Pancreas (tissue), 10 donors: ENCODE measurements around the gene CCDC54. TPM values are rescaled to one million over a fixed set of nuclear protein-coding genes. Genes with fewer than 3 reads are reported as not detected.
"Not testable (repeated sequence)": the region's sequence is repeated elsewhere in the genome, so short reads cannot be mapped to it uniquely, and the experiment has no call there.

Experiments
- ATAC-seq, 4 donors: fragments of 200-7000 bp; cut with Tn5 transposase; one replicate each; pipeline versions ENCODE4 v1.8.0 to v1.9.1; 2020; ENCODE audit warnings: mild to moderate bottlenecking in 4 of 4, moderate library complexity in 4 of 4
- DNase-seq, 6 donors: peaks; one replicate each; pipeline ENCODE4 v3.0.0-alpha.2; 2020
- FAIRE-seq: peaks from 2 replicates; lab custom pipeline; 2012; peaks lifted over from hg19 to GRCh38; lab: Jason Lieb, UNC
- H3K27ac ChIP-seq, 4 donors: fragments of 200-600 bp; sonication (generic); 1 replicate in 3 of 4; 2 replicates in 1 of 4; pipeline versions ENCODE4 v1.5.0 to v1.8.0; 2020
- H3K27me3 ChIP-seq, 4 donors: fragments of 200-600 bp; one replicate each; pipeline ENCODE4 v1.8.0; 2021
- H3K36me3 ChIP-seq, 3 donors: fragments of 200-600 bp; sonication (generic) in 1 of 3; one replicate each; pipeline versions ENCODE4 v1.5.0 to v1.8.0; 2020 to 2021
- H3K4me1 ChIP-seq, 3 donors: fragments of 200-600 bp; one replicate each; pipeline ENCODE4 v1.8.0; 2021
- H3K4me3 ChIP-seq, 4 donors: fragments of 200-600 bp; sonication (generic) in 2 of 4; one replicate each; pipeline versions ENCODE4 v1.5.0 to v1.8.0; 2020 to 2021
- H3K9me3 ChIP-seq, 4 donors: fragments of 200-600 bp; one replicate each; pipeline ENCODE4 v1.8.0; 2021
- CTCF ChIP-seq, 4 donors: fragments of 200-600 bp; sonication (generic) in 3 of 4; IDR thresholded peaks; one replicate each; pipeline versions ENCODE4 v1.5.0 to v1.8.0; 2021; ENCODE audit warnings: antibody characterized with exemption in 4 of 4
- WGBS, 2 donors: extraction: QIAGEN DNeasy Blood & Tissue Kit; methylation state at CpG; one replicate each; pipeline ENCODE4 v1.1.7; 2013; 5-methylcytosine and 5-hydroxymethylcytosine counted together
- intact Hi-C, 3 donors: fragments of 100-400 bp; cut with DNase I; formaldehyde crosslinking; loops; one replicate each; pipeline versions ENCODE4 v1.11.1 to v1.14.2; 2022
- polyA plus RNA-seq, 2 donors: library from polyadenylated mRNA; stranded (reverse); fragments of 200-250 nt; gene quantifications; one replicate each; pipeline ENCODE4 v1.2.3, GENCODE V29; 2013
- total RNA-seq, 6 donors: library from RNA; stranded (reverse); fragmentation: NEBNext Ultra II Directional in 4 of 6; extraction: Animal tissue kit (Norgen Biotek cat#: 25700) in 4 of 6; gene quantifications; one replicate each; pipeline versions ENCODE4 v1.2.1 to v1.2.4, GENCODE V29; 2021 to 2023
- donor health status: healthy with polysubstance abuse.
- donor health status: DM: no; HTN: no; CAD: no; lungs with moderate emphysema.
- donor health status: DM: no; HTN: no; CAD: no.
- donor health status: control.
- donor health status: control.
- donor health status: Bipolar disorder and iron deficiency.
- donor health status: DM: yes; HTN: yes; CAD: no.
- donor health status: DM: no; HTN: no; CAD: no.
- donor health status: DM: no; HTN: no; CAD: no.
- donor health status: DM: yes; HTN: yes; CAD: no.

CCDC54 gene
- total RNA-seq = not detected
- not detected for polyA plus RNA-seq

- no peaks in the 10 kb centered on the region for H3K27me3 ChIP-seq
- intact Hi-C loops = no loop called here
- DNase-seq = no peak
- TF ChIP-seq CTCF (IDR thresholded peaks at IDR 0.05) = no peak
- no peaks in the 10 kb centered on the region for H3K9me3 ChIP-seq
- peaks cover 0 to 14% (median 13%) of the 10 kb centered on the region in 3 donors for H3K4me1 ChIP-seq
- FAIRE-seq = no peak
- H3K36me3 ChIP-seq = no peaks in the 10 kb centered on the region
- no peak within 1 kb of the TSS for H3K4me3 ChIP-seq
- H3K27ac ChIP-seq = no peak within 1 kb of the TSS
- no peak for ATAC-seq
Observed at GRCh38 chr3:107377151-107377550, at the start of gene CCDC54. Gene CCDC54 (plus strand): TSS chr3:107377439. CDS start chr3:107377588, 149 bp downstream.

DNA sequence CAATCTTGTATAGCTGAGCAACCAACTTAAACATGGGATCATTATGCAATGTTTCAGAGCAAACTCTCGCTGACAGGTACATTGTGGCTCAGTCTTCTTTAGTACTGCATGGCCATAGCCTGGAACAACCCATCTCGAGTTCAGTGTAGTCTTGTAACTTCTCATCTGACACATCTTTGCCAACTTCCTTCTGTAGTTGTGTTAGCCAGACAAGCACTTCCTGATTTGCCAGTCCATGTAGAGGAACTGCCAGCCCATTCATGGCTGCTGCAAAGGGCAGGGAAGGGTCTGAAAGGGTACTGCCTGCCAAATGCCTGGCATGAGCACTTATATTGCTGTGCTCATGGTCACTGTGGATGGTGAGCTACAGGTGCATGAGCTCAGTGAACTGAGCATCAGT lies 49.2 kb upstream of the CCDC54 start:
- no peaks in the 10 kb centered on the region for H3K9me3 ChIP-seq

DNA sequence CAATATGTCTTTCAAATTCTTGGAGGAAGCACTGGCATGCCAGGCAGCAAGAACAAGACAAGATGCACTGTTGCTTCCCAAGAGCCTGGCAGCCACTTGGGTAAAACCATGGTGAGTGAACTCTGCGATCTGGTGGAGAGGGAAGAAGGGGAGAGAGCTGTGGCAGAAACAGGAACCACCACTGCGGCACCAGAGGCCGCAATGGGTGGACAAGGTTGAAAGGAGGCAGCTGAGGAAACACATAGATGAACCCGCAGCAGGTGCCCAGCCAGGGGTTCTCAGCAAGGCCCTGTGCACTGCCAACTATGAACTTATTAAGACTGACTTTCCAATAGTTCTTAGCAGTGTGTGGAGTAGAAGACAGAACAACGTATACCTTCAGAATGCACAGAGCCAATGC lies 48.2 kb upstream of the CCDC54 start:
- H3K36me3 ChIP-seq = no peaks in the 10 kb centered on the region
- H3K9me3 ChIP-seq = no peaks in the 10 kb centered on the region
- H3K27me3 ChIP-seq = no peaks in the 10 kb centered on the region
- DNase-seq (no peak), ATAC-seq (no peak), FAIRE-seq (no peak)
- no peak overlapping the region for H3K4me3 ChIP-seq
- intact Hi-C loops = no loop called here
- H3K4me1 ChIP-seq = no peaks in the 10 kb centered on the region
- WGBS, 2 donors = 79 to 81% methylated on average over 5 of the region's 5 CpGs
- no peak overlapping the region for H3K27ac ChIP-seq
- no peak for TF ChIP-seq CTCF (IDR thresholded peaks at IDR 0.05)

More for the DNA sequence above, 49.2 kb upstream of the CCDC54 start:
- no peak overlapping the region for H3K4me3 ChIP-seq
- H3K36me3 ChIP-seq = no peaks in the 10 kb centered on the region
- intact Hi-C loops = no loop called here
- 81 to 88% methylated on average over 2 of the region's 2 CpGs for WGBS, 2 donors
- no peaks in the 10 kb centered on the region for H3K27me3 ChIP-seq
- no peak for TF ChIP-seq CTCF (IDR thresholded peaks at IDR 0.05)
- ATAC-seq (no peak), DNase-seq (no peak), FAIRE-seq (no peak)
- H3K4me1 ChIP-seq = no peaks in the 10 kb centered on the region
- H3K27ac ChIP-seq = no peak overlapping the region

- H3K27me3 ChIP-seq, ATAC-seq, H3K9me3 ChIP-seq, intact Hi-C loops, H3K27ac ChIP-seq, H3K36me3 ChIP-seq, H3K4me3 ChIP-seq, H3K4me1 ChIP-seq, FAIRE-seq, DNase-seq: not testable (repeated sequence)
- WGBS, 2 donors = 93% methylated on average over 3 of the region's 3 CpGs
Observed at GRCh38 chr3:107339690-107340089, 37.5 kb upstream of the CCDC54 start.

GRCh38 chr3:107344722-107345121 lies 32.5 kb upstream of the CCDC54 start:
- no peak overlapping the region for H3K4me3 ChIP-seq
- H3K27ac ChIP-seq = no peak overlapping the region
- TF ChIP-seq CTCF (IDR thresholded peaks at IDR 0.05) = no peak
- FAIRE-seq (no peak), DNase-seq (no peak), ATAC-seq (no peak)
- no peaks in the 10 kb centered on the region for H3K36me3 ChIP-seq
- H3K27me3 ChIP-seq = no peaks in the 10 kb centered on the region
- no peaks in the 10 kb centered on the region for H3K9me3 ChIP-seq
- intact Hi-C loops = no loop called here
- no peaks in the 10 kb centered on the region for H3K4me1 ChIP-seq
